Mucosa of stomach (tissue), 1 donor: ENCODE measurements around the gene MYO1E.

Experiments used
- H3K27me3 ChIP-seq: one replicate; pipeline ENCODE4 v1.7.0; 2013; ENCODE audit warnings: mild to moderate bottlenecking, low read length; ENCODE audit not compliant: control insufficient read depth, insufficient read depth
- H3K36me3 ChIP-seq: one replicate; pipeline ENCODE4 v1.7.0; 2013; ENCODE audit warnings: low read length; ENCODE audit not compliant: control insufficient read depth, insufficient read depth
- H3K4me1 ChIP-seq: one replicate; pipeline ENCODE4 v1.7.0; 2013; ENCODE audit warnings: mild to moderate bottlenecking, low read length; ENCODE audit not compliant: control insufficient read depth, insufficient read depth
- H3K4me3 ChIP-seq: one replicate; pipeline ENCODE4 v1.7.0; 2013; ENCODE audit warnings: low read length
- H3K9ac ChIP-seq: one replicate; pipeline ENCODE4 v1.7.0; 2013; ENCODE audit warnings: mild to moderate bottlenecking, low read length, moderate library complexity
- H3K9me3 ChIP-seq: one replicate; pipeline ENCODE4 v1.7.0; 2013; ENCODE audit warnings: mild to moderate bottlenecking, low read length, moderate library complexity; ENCODE audit not compliant: control insufficient read depth
- donor health status: Pancreatic carcinoma.

Gene MYO1E

GRCh38 chr15:59326856-59327255, 45.8 kb downstream of the MYO1E start:
- no peaks in the 10 kb centered on the region for H3K36me3 ChIP-seq
- H3K9me3 ChIP-seq = no peaks in the 10 kb centered on the region
- H3K4me3 ChIP-seq = no peak overlapping the region
- H3K9ac ChIP-seq = no peak overlapping the region
- no peaks in the 10 kb centered on the region for H3K27me3 ChIP-seq
- H3K4me1 ChIP-seq = peaks cover 36% of the 10 kb centered on the region

DNA sequence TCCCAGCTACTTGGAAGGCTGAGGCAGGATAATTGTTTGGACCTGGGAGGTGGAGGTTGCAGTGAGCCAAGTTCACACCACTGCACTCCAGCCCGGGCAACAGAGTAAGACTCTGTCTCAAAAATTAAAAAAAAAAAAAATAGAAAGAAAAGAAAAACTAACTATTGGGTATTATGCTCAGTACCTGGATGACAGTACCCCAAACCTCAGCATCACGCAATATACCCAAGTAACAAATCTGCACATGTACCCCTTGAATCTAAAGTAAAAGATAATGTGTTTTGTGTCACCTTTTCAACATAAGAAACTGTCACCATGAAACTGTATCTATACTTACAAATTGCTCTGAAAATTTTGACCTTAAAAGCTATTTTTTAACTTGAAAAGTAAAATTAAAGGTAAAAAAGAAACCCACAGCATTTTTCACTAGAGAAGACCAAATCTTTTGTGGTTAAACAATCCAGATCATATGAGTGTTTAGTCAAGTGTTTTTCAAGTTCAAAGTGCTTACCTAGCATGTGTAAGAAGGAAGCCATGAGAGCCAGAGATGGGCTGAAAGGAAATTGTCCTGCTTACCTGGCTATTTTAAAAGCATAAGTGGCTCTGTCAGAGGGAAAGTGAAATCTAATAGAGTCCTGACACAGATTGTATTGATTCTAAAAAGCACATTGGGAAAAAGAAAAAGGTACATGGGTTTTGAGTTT, 50.5 kb downstream of the MYO1E start:
- peaks cover 4% of the 10 kb centered on the region for H3K4me1 ChIP-seq
- no peaks in the 10 kb centered on the region for H3K36me3 ChIP-seq
- H3K27me3 ChIP-seq = no peaks in the 10 kb centered on the region
- no peaks in the 10 kb centered on the region for H3K9me3 ChIP-seq
- no peak overlapping the region for H3K9ac ChIP-seq
- H3K4me3 ChIP-seq = no peak overlapping the region

GRCh38 chr15:59321000-59321689, 51.5 kb downstream of the MYO1E start:
- H3K36me3 ChIP-seq = no peaks in the 10 kb centered on the region
- peaks cover 8% of the 10 kb centered on the region for H3K4me1 ChIP-seq
- H3K4me3 ChIP-seq = no peak overlapping the region
- H3K27me3 ChIP-seq = no peaks in the 10 kb centered on the region
- H3K9me3 ChIP-seq = no peaks in the 10 kb centered on the region
- H3K9ac ChIP-seq = no peak overlapping the region

DNA sequence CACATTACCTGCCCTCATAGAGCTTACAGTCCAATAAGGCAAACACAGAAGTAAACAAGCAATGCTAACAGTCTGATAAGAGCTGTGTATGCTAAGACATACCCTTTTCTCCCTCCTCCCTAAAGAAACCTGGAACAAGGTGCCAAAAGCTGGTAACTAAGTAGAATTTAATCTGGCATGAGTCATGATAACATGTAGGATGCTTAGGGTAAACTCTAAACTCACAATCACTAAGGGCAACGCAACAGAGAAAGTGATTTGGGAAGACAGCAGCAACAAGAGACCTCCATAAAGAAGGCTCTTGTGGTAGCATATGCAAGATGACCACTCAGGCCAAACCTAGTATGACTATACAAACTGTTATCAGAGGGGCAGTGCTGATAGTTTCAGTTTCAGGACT, 55.5 kb downstream of the MYO1E start:
- Histone ChIP-seq H3K27me3 (no peaks in the 10 kb centered on the region), H3K4me3 (no peak overlapping the region), H3K9ac (no peak overlapping the region), H3K4me1 (peaks cover 23% of the 10 kb centered on the region), H3K36me3 (no peaks in the 10 kb centered on the region), H3K9me3 (no peaks in the 10 kb centered on the region)

- no peaks in the 10 kb centered on the region for H3K27me3 ChIP-seq
- H3K4me1 ChIP-seq = peaks cover 23% of the 10 kb centered on the region
- no peak overlapping the region for H3K9ac ChIP-seq
- no peaks in the 10 kb centered on the region for H3K36me3 ChIP-seq
- no peak overlapping the region for H3K4me3 ChIP-seq
- no peaks in the 10 kb centered on the region for H3K9me3 ChIP-seq
Observed at GRCh38 chr15:59315914-59316451, 56.7 kb downstream of the MYO1E start.

GRCh38 chr15:59313641-59314332, 58.9 kb downstream of the MYO1E start:
- peaks cover 32% of the 10 kb centered on the region for H3K4me1 ChIP-seq
- no peaks in the 10 kb centered on the region for H3K27me3 ChIP-seq
- no peaks in the 10 kb centered on the region for H3K9me3 ChIP-seq
- H3K9ac ChIP-seq = no peak overlapping the region
- H3K36me3 ChIP-seq = no peaks in the 10 kb centered on the region
- no peak overlapping the region for H3K4me3 ChIP-seq

GRCh38 chr15:59312205-59312604, 60.5 kb downstream of the MYO1E start:
- Histone ChIP-seq H3K4me3 (no peak overlapping the region), H3K27me3 (no peaks in the 10 kb centered on the region), H3K36me3 (no peaks in the 10 kb centered on the region), H3K4me1 (peaks cover 28% of the 10 kb centered on the region), H3K9ac (no peak overlapping the region), H3K9me3 (no peaks in the 10 kb centered on the region)

DNA sequence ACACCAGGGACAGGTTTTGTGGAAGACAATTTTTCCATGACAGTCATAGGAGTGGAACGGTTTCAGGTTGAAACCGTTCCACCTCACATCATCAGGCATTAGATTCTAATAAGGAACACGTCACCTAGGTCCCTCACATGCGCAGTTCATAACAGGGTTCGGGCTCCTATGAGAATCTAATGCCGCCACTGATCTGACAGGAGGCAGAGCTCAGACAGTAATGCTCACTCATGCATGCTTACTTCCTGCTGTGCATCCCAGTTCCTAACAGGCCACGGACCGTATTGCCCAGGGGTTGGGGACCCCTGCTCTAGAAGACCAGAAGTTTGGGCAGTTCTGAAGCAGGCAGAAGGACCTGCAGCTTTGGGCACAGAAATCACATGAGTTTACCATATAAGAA, 61.5 kb downstream of the MYO1E start:
- no peaks in the 10 kb centered on the region for H3K9me3 ChIP-seq
- no peaks in the 10 kb centered on the region for H3K36me3 ChIP-seq
- peaks cover 24% of the 10 kb centered on the region for H3K4me1 ChIP-seq
- H3K9ac ChIP-seq = no peak overlapping the region
- no peak overlapping the region for H3K4me3 ChIP-seq
- H3K27me3 ChIP-seq = no peaks in the 10 kb centered on the region

DNA sequence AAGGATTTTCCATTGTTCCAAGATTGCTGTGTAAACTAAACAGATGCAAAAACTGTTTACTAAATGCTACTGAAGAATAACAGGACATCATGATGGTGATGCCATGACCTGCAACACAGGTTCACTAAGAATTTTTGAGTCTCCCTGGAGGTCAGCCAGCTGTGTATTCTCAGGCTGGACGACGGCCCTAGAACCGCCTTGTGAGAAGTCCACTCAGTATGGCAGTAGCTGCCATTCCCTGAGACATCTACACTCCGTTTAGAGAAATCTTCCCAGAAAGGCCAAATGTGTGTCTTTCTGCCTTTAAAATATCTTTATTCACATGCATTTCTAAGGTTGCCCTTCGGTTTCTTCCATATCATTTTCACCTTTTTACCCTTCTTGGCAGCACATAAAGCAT, 63.3 kb downstream of the MYO1E start:
- no peak overlapping the region for H3K4me3 ChIP-seq
- H3K9me3 ChIP-seq = no peaks in the 10 kb centered on the region
- H3K27me3 ChIP-seq = no peaks in the 10 kb centered on the region
- no peaks in the 10 kb centered on the region for H3K36me3 ChIP-seq
- H3K4me1 ChIP-seq = peaks cover 38% of the 10 kb centered on the region
- no peak overlapping the region for H3K9ac ChIP-seq

- H3K9me3 ChIP-seq = no peaks in the 10 kb centered on the region
- no peak overlapping the region for H3K4me3 ChIP-seq
- H3K9ac ChIP-seq = no peak overlapping the region
- no peaks in the 10 kb centered on the region for H3K36me3 ChIP-seq
- peaks cover 26% of the 10 kb centered on the region for H3K4me1 ChIP-seq
- no peaks in the 10 kb centered on the region for H3K27me3 ChIP-seq
Observed at GRCh38 chr15:59307165-59307537, 65.5 kb downstream of the MYO1E start.

- H3K27me3 ChIP-seq = no peaks in the 10 kb centered on the region
Observed at GRCh38 chr15:59306520-59307164, 66.0 kb downstream of the MYO1E start.

DNA sequence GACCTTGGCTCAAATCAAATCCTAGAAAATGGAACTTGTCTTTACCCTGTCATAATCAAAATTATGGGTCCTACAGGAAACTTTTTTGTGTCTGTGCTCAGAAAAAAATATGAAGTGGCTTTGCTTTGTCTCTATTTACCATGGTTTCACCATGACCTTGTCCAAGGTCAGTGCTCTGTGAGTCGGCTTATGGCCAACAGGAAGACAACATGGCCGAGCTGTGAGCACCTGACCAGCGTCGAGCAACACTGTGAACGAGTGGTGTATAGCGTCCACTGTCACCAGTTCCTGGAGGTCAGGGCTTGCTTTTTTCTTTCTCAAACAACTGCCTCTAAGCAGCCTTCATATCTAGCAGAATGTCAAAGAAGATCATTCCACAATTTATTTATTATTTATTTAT, 67.9 kb downstream of the MYO1E start:
- Histone ChIP-seq H3K9ac (no peak overlapping the region), H3K4me1 (peaks cover 34% of the 10 kb centered on the region), H3K27me3 (no peaks in the 10 kb centered on the region), H3K4me3 (no peak overlapping the region), H3K36me3 (no peaks in the 10 kb centered on the region), H3K9me3 (no peaks in the 10 kb centered on the region)

More at GRCh38 chr15:59306520-59307164, 66.0 kb downstream of the MYO1E start:
- Histone ChIP-seq H3K4me1 (peaks cover 26% of the 10 kb centered on the region), H3K36me3 (no peaks in the 10 kb centered on the region), H3K4me3 (no peak overlapping the region), H3K9ac (no peak overlapping the region), H3K9me3 (no peaks in the 10 kb centered on the region)
